Left ventricle myocardium inferior (tissue), 1 donor: ENCODE results near the gene HOMER3. TPM values are rescaled to one million over a fixed set of nuclear protein-coding genes. Genes with fewer than 3 reads are reported as not detected.

Experiments used
- DNase-seq: peaks from one replicate; pipeline ENCODE4 v3.0.0-alpha.2; 2020
- H3K27ac ChIP-seq: fragments of 200-600 bp; replicated peaks from 2 replicates; pipeline ENCODE4 v1.8.0; 2021
- H3K27me3 ChIP-seq: fragments of 200-600 bp; 2 replicates; pipeline ENCODE4 v1.8.0; 2021; ENCODE audit warnings: low read depth
- H3K36me3 ChIP-seq: fragments of 200-600 bp; 2 replicates; pipeline ENCODE4 v1.8.0; 2021
- H3K4me1 ChIP-seq: fragments of 200-600 bp; 2 replicates; pipeline ENCODE4 v1.8.0; 2021
- H3K4me3 ChIP-seq: fragments of 200-600 bp; 2 replicates; pipeline ENCODE4 v1.8.0; 2021; ENCODE audit warnings: mild to moderate bottlenecking, moderate library complexity
- H3K9me3 ChIP-seq: fragments of 200-600 bp; replicated peaks from 2 replicates; pipeline ENCODE4 v1.8.0; 2021
- intact Hi-C: fragments of 100-400 bp; cut with micrococcal nuclease; formaldehyde crosslinking; loops from one replicate; pipeline ENCODE4 v1.11.0; 2022
- total RNA-seq: library from RNA; stranded (reverse); fragmentation: NEBNext Ultra II Directional; extraction: Animal tissue kit (Norgen Biotek cat#: 25700); gene quantifications from one replicate; pipeline ENCODE4 v1.2.1, GENCODE V29; 2021
- TF ChIP-seq, protein P1 (sequence below): fragments of 200-600 bp; IDR thresholded peaks from 2 replicates; pipeline ENCODE4 v1.8.0; 2021; ENCODE audit warnings: antibody characterized with exemption, mild to moderate bottlenecking, borderline replicate concordance
- donor health status: DM: no; HTN: yes; CAD: no; lungs with severe emphysema.

HOMER3 gene
- total RNA-seq, 1 donor from 2014 or later = 14.7 TPM

DNA sequence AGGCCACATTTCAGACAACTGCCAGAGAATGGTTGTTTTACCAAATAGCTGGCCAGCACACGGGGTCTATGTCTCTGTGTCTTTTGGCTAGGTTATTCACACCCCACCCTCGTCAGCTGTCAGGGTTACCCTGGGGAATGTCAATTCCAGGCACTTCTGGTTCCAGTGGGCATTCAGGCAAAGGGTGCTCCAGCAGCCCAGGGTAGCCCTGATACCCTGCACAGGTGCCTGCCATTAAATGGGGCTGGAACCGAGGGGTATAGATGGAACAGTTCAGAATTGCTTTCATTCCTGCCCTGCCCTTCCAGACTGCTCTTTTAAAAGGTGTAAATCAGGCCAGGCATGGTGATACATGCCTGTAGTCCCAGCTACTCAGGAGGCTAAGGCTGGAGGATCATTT, 43.2 kb upstream of the HOMER3 start:
- no peaks in the 10 kb centered on the region for H3K9me3 ChIP-seq
- TF ChIP-seq, protein P1, sequence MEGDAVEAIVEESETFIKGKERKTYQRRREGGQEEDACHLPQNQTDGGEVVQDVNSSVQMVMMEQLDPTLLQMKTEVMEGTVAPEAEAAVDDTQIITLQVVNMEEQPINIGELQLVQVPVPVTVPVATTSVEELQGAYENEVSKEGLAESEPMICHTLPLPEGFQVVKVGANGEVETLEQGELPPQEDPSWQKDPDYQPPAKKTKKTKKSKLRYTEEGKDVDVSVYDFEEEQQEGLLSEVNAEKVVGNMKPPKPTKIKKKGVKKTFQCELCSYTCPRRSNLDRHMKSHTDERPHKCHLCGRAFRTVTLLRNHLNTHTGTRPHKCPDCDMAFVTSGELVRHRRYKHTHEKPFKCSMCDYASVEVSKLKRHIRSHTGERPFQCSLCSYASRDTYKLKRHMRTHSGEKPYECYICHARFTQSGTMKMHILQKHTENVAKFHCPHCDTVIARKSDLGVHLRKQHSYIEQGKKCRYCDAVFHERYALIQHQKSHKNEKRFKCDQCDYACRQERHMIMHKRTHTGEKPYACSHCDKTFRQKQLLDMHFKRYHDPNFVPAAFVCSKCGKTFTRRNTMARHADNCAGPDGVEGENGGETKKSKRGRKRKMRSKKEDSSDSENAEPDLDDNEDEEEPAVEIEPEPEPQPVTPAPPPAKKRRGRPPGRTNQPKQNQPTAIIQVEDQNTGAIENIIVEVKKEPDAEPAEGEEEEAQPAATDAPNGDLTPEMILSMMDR = no peak
- H3K27me3 ChIP-seq = peaks cover 13% of the 10 kb centered on the region
- no peak overlapping the region for H3K4me3 ChIP-seq
- intact Hi-C loops = no loop called here
- H3K4me1 ChIP-seq = peaks cover 6% of the 10 kb centered on the region
- DNase-seq = no peak
- no peaks in the 10 kb centered on the region for H3K36me3 ChIP-seq
- no peak overlapping the region for H3K27ac ChIP-seq

DNA sequence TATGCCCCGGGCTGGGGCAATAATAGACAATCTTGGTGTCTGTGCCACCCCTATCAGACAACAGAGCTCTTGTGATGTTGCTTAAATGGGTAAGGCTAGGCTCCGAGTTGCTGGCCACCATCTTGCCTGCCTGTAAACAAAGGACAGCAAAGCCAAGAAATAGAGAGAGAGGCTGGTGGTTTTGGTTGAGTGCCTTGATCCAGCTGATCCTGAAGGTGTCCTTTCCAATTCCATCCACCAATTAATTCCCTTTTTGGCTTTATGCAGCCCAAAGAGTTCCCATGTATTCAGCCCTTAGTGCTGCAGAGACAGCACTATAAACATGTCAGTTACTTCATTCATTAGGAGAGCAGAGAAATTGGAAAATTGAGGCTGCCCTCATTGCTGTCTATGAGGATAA, 41.7 kb upstream of the HOMER3 start:
- DNase-seq = no peak
- intact Hi-C loops = no loop called here

DNA sequence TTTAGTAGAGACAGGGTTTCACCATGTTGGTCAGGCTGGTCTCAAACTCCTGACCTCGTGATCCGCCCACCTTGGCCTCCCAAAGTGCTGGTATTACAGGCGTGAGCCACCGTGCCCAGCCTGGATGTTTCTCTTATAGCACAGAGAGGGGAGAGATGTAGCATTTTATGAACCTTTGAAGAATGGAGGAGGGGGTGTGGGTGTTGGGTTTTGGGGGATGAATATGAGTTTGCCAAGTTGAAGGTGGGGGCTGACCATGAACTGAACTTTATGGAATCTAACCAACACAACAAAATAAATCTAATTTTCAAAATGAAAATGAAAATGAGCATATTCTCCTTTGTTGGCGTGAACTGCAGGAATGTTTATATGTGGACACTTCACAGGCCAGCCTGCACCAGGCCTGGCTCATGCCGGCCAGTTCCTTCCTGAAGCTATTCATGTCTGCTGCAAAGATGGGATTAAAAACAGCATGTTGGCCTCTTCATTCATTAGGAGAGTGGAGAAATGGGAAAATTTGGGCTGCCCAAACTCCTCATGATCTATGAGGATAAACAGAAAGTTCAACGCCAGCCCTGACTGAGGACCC, 39.5 kb upstream of the HOMER3 start:
- Histone ChIP-seq H3K4me3 (no peak overlapping the region), H3K36me3 (no peaks in the 10 kb centered on the region), H3K4me1 (no peaks in the 10 kb centered on the region), H3K27me3 (peaks cover 13% of the 10 kb centered on the region), H3K9me3 (no peaks in the 10 kb centered on the region), H3K27ac (no peak overlapping the region)
- DNase-seq = no peak
- TF ChIP-seq, protein P1 = no peak
- intact Hi-C loops = no loop called here

More for the DNA sequence above, 41.7 kb upstream of the HOMER3 start:
- TF ChIP-seq, protein P1 = no peak
- Histone ChIP-seq H3K9me3 (no peaks in the 10 kb centered on the region), H3K4me3 (no peak overlapping the region), H3K27me3 (peaks cover 13% of the 10 kb centered on the region), H3K36me3 (no peaks in the 10 kb centered on the region), H3K27ac (no peak overlapping the region), H3K4me1 (peaks cover 6% of the 10 kb centered on the region)

DNA sequence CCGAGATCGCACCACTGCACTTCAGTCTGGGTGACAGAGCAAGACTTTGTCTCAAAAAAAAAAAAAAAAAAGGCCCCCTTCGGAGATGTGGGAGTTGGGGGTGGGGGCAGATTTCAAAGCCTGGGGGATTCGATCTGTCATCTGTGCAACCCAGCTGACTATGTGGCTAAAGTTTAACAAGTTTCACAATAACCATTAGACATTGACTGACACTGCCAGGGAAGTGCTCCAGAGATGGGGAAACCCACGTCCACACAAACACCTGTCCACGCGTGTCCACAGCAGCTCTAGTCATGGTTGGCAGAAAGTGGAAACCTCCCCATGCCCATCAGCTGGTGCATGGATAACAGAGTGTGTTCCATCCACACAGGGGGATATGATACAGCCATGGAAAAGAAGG, 37.6 kb upstream of the HOMER3 start:
- DNase-seq = no peak
- Histone ChIP-seq H3K27me3 (peaks cover 12% of the 10 kb centered on the region), H3K4me1 (no peaks in the 10 kb centered on the region), H3K9me3 (no peaks in the 10 kb centered on the region), H3K27ac (no peak overlapping the region), H3K36me3 (no peaks in the 10 kb centered on the region), H3K4me3 (no peak overlapping the region)
- TF ChIP-seq, protein P1 = no peak
- intact Hi-C loops = no loop called here

DNA sequence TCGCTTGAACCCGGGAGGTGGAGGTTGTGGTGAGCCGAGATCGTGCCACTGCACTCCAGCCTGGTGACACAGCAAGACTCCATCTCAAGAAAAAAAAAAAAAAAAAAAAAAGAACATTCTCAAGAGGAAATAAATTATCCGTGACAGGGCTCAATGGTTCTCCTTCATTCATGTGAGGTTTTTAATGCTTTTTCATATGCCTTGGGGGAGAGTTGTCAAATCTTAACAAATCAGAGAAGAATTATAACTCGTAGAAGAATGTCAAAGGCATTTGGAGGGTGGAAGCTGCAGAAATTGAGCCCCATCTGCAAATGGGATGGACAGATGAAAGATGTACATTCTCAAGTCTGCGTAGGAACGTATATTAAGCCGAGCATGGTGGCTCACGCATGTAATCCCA, 34.9 kb upstream of the HOMER3 start:
- H3K36me3 ChIP-seq = no peaks in the 10 kb centered on the region
- intact Hi-C loops = no loop called here
- no peak overlapping the region for H3K27ac ChIP-seq
- H3K4me1 ChIP-seq = peaks cover 14% of the 10 kb centered on the region
- no peaks in the 10 kb centered on the region for H3K27me3 ChIP-seq
- TF ChIP-seq, protein P1 = no peak
- DNase-seq = no peak
- no peaks in the 10 kb centered on the region for H3K9me3 ChIP-seq
- no peak overlapping the region for H3K4me3 ChIP-seq

DNA sequence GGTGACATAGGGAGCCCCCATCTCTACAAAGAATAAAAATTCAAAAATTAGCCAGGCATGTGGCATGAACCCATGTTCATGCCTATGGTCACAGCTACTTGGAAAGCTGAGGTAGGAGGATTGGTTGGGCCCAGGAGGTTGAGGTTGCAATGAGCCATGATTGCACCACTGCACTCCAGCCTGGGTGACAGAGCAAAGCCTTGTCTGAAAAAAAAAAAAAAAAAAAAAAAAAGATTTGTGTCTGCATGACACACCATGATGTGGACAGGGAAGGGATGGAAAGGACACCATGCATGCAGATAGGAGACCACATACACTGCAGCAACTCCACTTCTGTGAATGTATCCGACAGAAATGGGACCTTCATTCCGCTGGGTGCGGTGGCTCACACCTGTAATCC, 34.0 kb upstream of the HOMER3 start:
- no peak overlapping the region for H3K4me3 ChIP-seq
- intact Hi-C loops = no loop called here
- H3K4me1 ChIP-seq = peaks cover 14% of the 10 kb centered on the region
- TF ChIP-seq, protein P1 = no peak
- no peak for DNase-seq
- H3K36me3 ChIP-seq = no peaks in the 10 kb centered on the region
- no peaks in the 10 kb centered on the region for H3K27me3 ChIP-seq
- H3K27ac ChIP-seq = no peak overlapping the region
- H3K9me3 ChIP-seq = no peaks in the 10 kb centered on the region
